HEK293 (cell line): ENCODE data around the gene SLC52A3.

Experiments used
- ZNF114 ChIP-seq: fragments of 450-650 bp; formaldehyde crosslinking; IDR thresholded peaks from 2 replicates; pipeline ENCODE4 v1.5.0; 2017; ENCODE audit warnings: missing biosample characterization, missing genetic modification characterization
- ZNF324 ChIP-seq: fragments of 450-650 bp; formaldehyde crosslinking; IDR thresholded peaks from 2 replicates; pipeline ENCODE4 v1.5.1; 2016; ENCODE audit warnings: missing biosample characterization, missing genetic modification characterization

GRCh38 chr20:770691-771090 lies 2.4 kb upstream of the SLC52A3 start:
- TF ChIP-seq ZNF324 (no peak), ZNF114 (no peak)
